ENCODE measurements around the gene CDHR2.
A peak's percentile ranks its signal among the peaks of the same experiment; 100 is the strongest.

CDHR2 gene

GRCh38 chr5:176578391-176578808, 29.3 kb downstream of the CDHR2 start:
- peak; percentile 91 for DNase-seq
- H4K8ac ChIP-seq (ENCODE audit: low read depth, low read length), result no peak overlapping the region
- no peaks in the 10 kb centered on the region for H3K36me3 ChIP-seq (ENCODE audit: control insufficient read depth, insufficient read depth, low read length)
- H2AK5ac ChIP-seq (ENCODE audit: low read length), result no peak overlapping the region
- H3K9ac ChIP-seq (ENCODE audit: low read length), result no peak overlapping the region
- no peak overlapping the region for H3K4me3 ChIP-seq (ENCODE audit: low read length)
- H3K27me3 ChIP-seq (ENCODE audit: insufficient read depth, low read length, poor library complexity), result no peaks in the 10 kb centered on the region
- H3K4ac ChIP-seq (ENCODE audit: low read depth, low read length), result no peak overlapping the region
- no peak overlapping the region for H3K18ac ChIP-seq (ENCODE audit: low read length)
- no peak overlapping the region for H3K56ac ChIP-seq (ENCODE audit: low read length)
- H2BK5ac ChIP-seq (ENCODE audit: low read length), result no peak overlapping the region
- H3K27ac ChIP-seq (ENCODE audit: low read depth, low read length), result no peak overlapping the region
- no CpG with 5 or more reads among the region's 15 CpGs for WGBS (ENCODE audit: extremely low coverage, insufficient coverage, low lambda C conversion rate)
- H4K5ac ChIP-seq (ENCODE audit: low read length), result no peak overlapping the region
- no peak overlapping the region for H3K4me2 ChIP-seq (ENCODE audit: low read length)
- no peaks in the 10 kb centered on the region for H3K79me2 ChIP-seq (ENCODE audit: control insufficient read depth, insufficient read depth, low read length)
- no peak overlapping the region for H2BK15ac ChIP-seq (replicated peaks; ENCODE audit: low read depth)
- H2BK120ac ChIP-seq (ENCODE audit: low read depth, low read length), result no peak overlapping the region
- no peak overlapping the region for H3K23ac ChIP-seq (ENCODE audit: low read length)
- H3K79me1 ChIP-seq (ENCODE audit: low read length), result no peaks in the 10 kb centered on the region
- no peaks in the 10 kb centered on the region for H3K4me1 ChIP-seq (ENCODE audit: control insufficient read depth, low read depth, low read length)

GRCh38 chr5:176579323-176579722, 30.2 kb downstream of the CDHR2 start:
- Histone ChIP-seq H2BK15ac (replicated peaks; ENCODE audit: low read depth) (no peak overlapping the region), H3K27ac (ENCODE audit: low read depth, low read length) (no peak overlapping the region), H2AK5ac (ENCODE audit: low read length) (no peak overlapping the region), H3K4ac (ENCODE audit: low read depth, low read length) (no peak overlapping the region), H3K18ac (ENCODE audit: low read length) (no peak overlapping the region), H3K4me2 (ENCODE audit: low read length) (no peak overlapping the region), H3K79me1 (ENCODE audit: low read length) (no peaks in the 10 kb centered on the region), H3K79me2 (ENCODE audit: control insufficient read depth, insufficient read depth, low read length) (no peaks in the 10 kb centered on the region), H3K36me3 (ENCODE audit: control insufficient read depth, insufficient read depth, low read length) (no peaks in the 10 kb centered on the region), H3K27me3 (ENCODE audit: insufficient read depth, low read length, poor library complexity) (no peaks in the 10 kb centered on the region), H3K9ac (ENCODE audit: low read length) (no peak overlapping the region), H3K4me1 (ENCODE audit: control insufficient read depth, low read depth, low read length) (no peaks in the 10 kb centered on the region), H3K4me3 (ENCODE audit: low read length) (no peak overlapping the region), H4K5ac (ENCODE audit: low read length) (no peak overlapping the region), H4K8ac (ENCODE audit: low read depth, low read length) (no peak overlapping the region), H3K23ac (ENCODE audit: low read length) (no peak overlapping the region), H3K56ac (ENCODE audit: low read length) (no peak overlapping the region), H2BK120ac (ENCODE audit: low read depth, low read length) (no peak overlapping the region), H2BK5ac (ENCODE audit: low read length) (no peak overlapping the region)
- no peak for DNase-seq
- WGBS (ENCODE audit: extremely low coverage, insufficient coverage, low lambda C conversion rate), result no CpG with 5 or more reads among the region's 4 CpGs

GRCh38 chr5:176581361-176581760, 32.2 kb downstream of the CDHR2 start:
- Histone ChIP-seq H3K27ac (ENCODE audit: low read depth, low read length) (no peak overlapping the region), H3K27me3 (ENCODE audit: insufficient read depth, low read length, poor library complexity) (no peaks in the 10 kb centered on the region), H3K56ac (ENCODE audit: low read length) (no peak overlapping the region), H3K9ac (ENCODE audit: low read length) (no peak overlapping the region), H3K36me3 (ENCODE audit: control insufficient read depth, insufficient read depth, low read length) (no peaks in the 10 kb centered on the region), H4K8ac (ENCODE audit: low read depth, low read length) (no peak overlapping the region), H2BK15ac (replicated peaks; ENCODE audit: low read depth) (no peak overlapping the region), H2BK5ac (ENCODE audit: low read length) (no peak overlapping the region), H2AK5ac (ENCODE audit: low read length) (no peak overlapping the region), H3K4me3 (ENCODE audit: low read length) (no peak overlapping the region), H3K4me1 (ENCODE audit: control insufficient read depth, low read depth, low read length) (no peaks in the 10 kb centered on the region), H3K4ac (ENCODE audit: low read depth, low read length) (no peak overlapping the region), H3K4me2 (ENCODE audit: low read length) (no peak overlapping the region), H2BK120ac (ENCODE audit: low read depth, low read length) (no peak overlapping the region), H3K18ac (ENCODE audit: low read length) (no peak overlapping the region), H3K23ac (ENCODE audit: low read length) (no peak overlapping the region), H3K79me2 (ENCODE audit: control insufficient read depth, insufficient read depth, low read length) (no peaks in the 10 kb centered on the region), H4K5ac (ENCODE audit: low read length) (no peak overlapping the region), H3K79me1 (ENCODE audit: low read length) (no peaks in the 10 kb centered on the region)
- no peak for DNase-seq
- no CpG with 5 or more reads among the region's 12 CpGs for WGBS (ENCODE audit: extremely low coverage, insufficient coverage, low lambda C conversion rate)

- Histone ChIP-seq H4K5ac (ENCODE audit: low read length) (no peak overlapping the region), H3K23ac (ENCODE audit: low read length) (no peak overlapping the region), H3K36me3 (ENCODE audit: control insufficient read depth, insufficient read depth, low read length) (no peaks in the 10 kb centered on the region), H3K79me1 (ENCODE audit: low read length) (no peaks in the 10 kb centered on the region), H2BK15ac (replicated peaks; ENCODE audit: low read depth) (no peak overlapping the region), H2BK5ac (ENCODE audit: low read length) (no peak overlapping the region), H3K9ac (ENCODE audit: low read length) (no peak overlapping the region), H4K8ac (ENCODE audit: low read depth, low read length) (no peak overlapping the region), H3K4ac (ENCODE audit: low read depth, low read length) (no peak overlapping the region), H3K56ac (ENCODE audit: low read length) (no peak overlapping the region), H3K18ac (ENCODE audit: low read length) (no peak overlapping the region), H3K4me3 (ENCODE audit: low read length) (no peak overlapping the region), H3K79me2 (ENCODE audit: control insufficient read depth, insufficient read depth, low read length) (no peaks in the 10 kb centered on the region), H3K4me2 (ENCODE audit: low read length) (no peak overlapping the region), H3K27me3 (ENCODE audit: insufficient read depth, low read length, poor library complexity) (no peaks in the 10 kb centered on the region), H2BK120ac (ENCODE audit: low read depth, low read length) (no peak overlapping the region), H3K4me1 (ENCODE audit: control insufficient read depth, low read depth, low read length) (no peaks in the 10 kb centered on the region), H2AK5ac (ENCODE audit: low read length) (no peak overlapping the region), H3K27ac (ENCODE audit: low read depth, low read length) (no peak overlapping the region)
- WGBS (ENCODE audit: extremely low coverage, insufficient coverage, low lambda C conversion rate), result no CpG with 5 or more reads among the region's 4 CpGs
- DNase-seq, result no peak
Observed at GRCh38 chr5:176583076-176583475, 33.9 kb downstream of the CDHR2 start.

GRCh38 chr5:176587398-176587797, 38.3 kb downstream of the CDHR2 start:
- no peak overlapping the region for H2BK15ac ChIP-seq (replicated peaks; ENCODE audit: low read depth)
- H2BK5ac ChIP-seq (ENCODE audit: low read length), result no peak overlapping the region
- no peak overlapping the region for H3K4me2 ChIP-seq (ENCODE audit: low read length)
- H3K23ac ChIP-seq (ENCODE audit: low read length), result no peak overlapping the region
- no peaks in the 10 kb centered on the region for H3K79me2 ChIP-seq (ENCODE audit: control insufficient read depth, insufficient read depth, low read length)
- no peak overlapping the region for H3K9ac ChIP-seq (ENCODE audit: low read length)
- H3K27ac ChIP-seq (ENCODE audit: low read depth, low read length), result no peak overlapping the region
- no peak overlapping the region for H4K5ac ChIP-seq (ENCODE audit: low read length)
- no peak for DNase-seq
- no peak overlapping the region for H4K8ac ChIP-seq (ENCODE audit: low read depth, low read length)
- H3K79me1 ChIP-seq (ENCODE audit: low read length), result no peaks in the 10 kb centered on the region
- no peaks in the 10 kb centered on the region for H3K27me3 ChIP-seq (ENCODE audit: insufficient read depth, low read length, poor library complexity)
- H2AK5ac ChIP-seq (ENCODE audit: low read length), result no peak overlapping the region
- no peak overlapping the region for H3K56ac ChIP-seq (ENCODE audit: low read length)
- H3K4ac ChIP-seq (ENCODE audit: low read depth, low read length), result no peak overlapping the region
- no peaks in the 10 kb centered on the region for H3K36me3 ChIP-seq (ENCODE audit: control insufficient read depth, insufficient read depth, low read length)
- no peak overlapping the region for H2BK120ac ChIP-seq (ENCODE audit: low read depth, low read length)
- WGBS (ENCODE audit: extremely low coverage, insufficient coverage, low lambda C conversion rate), result no CpG with 5 or more reads among the region's 7 CpGs
- H3K4me1 ChIP-seq (ENCODE audit: control insufficient read depth, low read depth, low read length), result no peaks in the 10 kb centered on the region
- no peak overlapping the region for H3K4me3 ChIP-seq (ENCODE audit: low read length)
- no peak overlapping the region for H3K18ac ChIP-seq (ENCODE audit: low read length)

GRCh38 chr5:176588297-176588696, 39.2 kb downstream of the CDHR2 start:
- Histone ChIP-seq H3K4ac (ENCODE audit: low read depth, low read length) (no peak overlapping the region), H3K27me3 (ENCODE audit: insufficient read depth, low read length, poor library complexity) (no peaks in the 10 kb centered on the region), H3K27ac (ENCODE audit: low read depth, low read length) (no peak overlapping the region), H3K18ac (ENCODE audit: low read length) (no peak overlapping the region), H2BK5ac (ENCODE audit: low read length) (no peak overlapping the region), H3K4me1 (ENCODE audit: control insufficient read depth, low read depth, low read length) (no peaks in the 10 kb centered on the region), H2BK15ac (replicated peaks; ENCODE audit: low read depth) (no peak overlapping the region), H3K79me1 (ENCODE audit: low read length) (no peaks in the 10 kb centered on the region), H3K9ac (ENCODE audit: low read length) (no peak overlapping the region), H2BK120ac (ENCODE audit: low read depth, low read length) (no peak overlapping the region), H2AK5ac (ENCODE audit: low read length) (no peak overlapping the region), H4K5ac (ENCODE audit: low read length) (no peak overlapping the region), H4K8ac (ENCODE audit: low read depth, low read length) (no peak overlapping the region), H3K23ac (ENCODE audit: low read length) (no peak overlapping the region), H3K4me2 (ENCODE audit: low read length) (no peak overlapping the region), H3K79me2 (ENCODE audit: control insufficient read depth, insufficient read depth, low read length) (no peaks in the 10 kb centered on the region), H3K4me3 (ENCODE audit: low read length) (no peak overlapping the region), H3K36me3 (ENCODE audit: control insufficient read depth, insufficient read depth, low read length) (no peaks in the 10 kb centered on the region), H3K56ac (ENCODE audit: low read length) (no peak overlapping the region)
- DNase-seq, result no peak

Measured in mesendoderm (in vitro differentiated cells).